NOMO-1 treated with dmso at 0.1 percent for 144 hours (cell line): ENCODE results near the gene POMT2.
"Not testable (repeated sequence)": the region's sequence is repeated elsewhere in the genome, so short reads cannot be mapped to it uniquely, and the experiment has no call there.

Experiments
- DNase-seq: peaks from one replicate; lab custom pipeline; 2025; ENCODE audit not compliant: unreplicated experiment; lab: John Stamatoyannopoulos, UW

Gene POMT2

GRCh38 chr14:77324816-77325745, 4.4 kb upstream of the POMT2 start:
- DNase-seq = no peak

DNA sequence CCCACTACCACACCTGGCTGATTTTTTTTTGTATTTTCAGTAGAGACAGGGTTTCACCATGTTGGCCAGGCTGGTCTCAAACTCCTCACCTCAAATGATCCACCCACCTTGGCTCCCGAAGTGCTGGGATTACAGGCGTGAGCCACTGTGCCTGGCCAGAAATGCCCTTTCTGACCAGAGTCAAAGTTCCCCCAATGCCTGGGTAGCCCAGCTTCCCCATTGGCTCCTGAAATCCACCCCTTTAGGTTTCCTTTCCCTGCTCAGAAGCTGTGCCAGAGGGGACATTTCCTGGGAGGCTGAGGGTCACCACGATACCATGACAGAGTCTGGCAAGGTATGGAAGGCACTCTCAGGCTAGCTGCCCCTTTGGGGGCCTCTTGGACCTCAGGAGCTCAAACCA, 3.6 kb upstream of the POMT2 start:
- DNase-seq = no peak

- no peak for DNase-seq
These were observed 2.9 kb upstream of the POMT2 start for GRCh38 chr14:77323571-77323970.

DNA sequence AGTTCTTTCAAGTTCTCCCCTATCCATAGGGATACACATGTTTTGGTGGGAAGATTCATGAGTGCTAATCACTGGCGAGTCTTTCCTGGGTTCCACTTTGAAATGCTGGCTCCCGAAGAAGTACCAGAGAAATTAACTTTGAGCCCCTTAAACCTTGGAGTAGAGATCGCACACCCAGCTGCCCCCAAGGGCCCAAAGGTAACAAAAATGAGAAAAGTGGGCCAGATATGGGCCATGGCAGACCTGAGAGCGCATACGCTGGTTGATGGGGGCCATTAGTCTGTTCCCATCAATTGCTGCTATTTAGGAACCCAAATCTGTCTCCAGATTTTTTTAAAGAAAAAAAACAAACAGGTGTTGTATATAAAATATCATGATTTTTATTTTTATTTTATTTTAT, 2.3 kb upstream of the POMT2 start:
- DNase-seq = no peak

GRCh38 chr14:77322250-77322902, 1.7 kb upstream of the POMT2 start:
- DNase-seq = no peak

DNA sequence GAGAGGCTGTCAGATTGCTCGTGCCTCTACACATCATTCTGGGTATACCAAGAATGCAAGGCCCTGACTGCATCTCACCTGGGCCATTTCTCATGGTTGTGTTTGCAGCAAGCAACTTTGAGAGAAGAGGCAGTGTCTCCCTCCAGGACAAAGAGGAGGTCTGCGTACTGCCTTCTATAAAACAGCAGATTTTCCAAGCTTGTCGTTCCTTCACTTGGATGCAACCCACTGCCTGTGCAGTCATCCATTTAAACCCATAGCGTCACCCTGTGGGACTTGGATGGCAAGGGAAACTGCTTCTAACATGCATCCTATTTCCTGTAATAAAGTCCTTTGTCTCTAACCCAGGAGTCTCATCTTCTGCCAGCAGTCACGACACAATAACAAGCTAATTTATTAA, 1.3 kb downstream of the POMT2 start:
- no peak for DNase-seq

DNA sequence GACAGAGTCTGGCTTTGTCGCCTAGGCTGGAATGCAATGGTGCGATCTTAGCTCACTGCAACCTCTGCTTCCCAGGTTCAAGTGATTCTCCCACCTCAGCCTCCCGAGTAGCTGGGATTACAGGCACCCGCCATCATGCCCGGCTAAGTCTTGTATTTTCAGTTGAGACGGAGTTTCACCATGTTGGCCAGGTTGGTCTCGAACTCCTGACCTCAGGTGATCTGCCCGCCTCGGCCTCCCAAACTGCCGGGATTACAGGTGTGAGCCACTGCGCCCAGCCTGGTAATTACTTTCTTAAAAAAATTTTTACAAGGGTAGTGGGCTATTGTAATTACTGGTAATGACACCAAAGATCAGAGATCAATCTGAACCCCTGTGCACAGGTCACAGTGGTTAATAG, 1.9 kb downstream of the POMT2 start:
- not testable (repeated sequence) for DNase-seq

GRCh38 chr14:77318006-77318553, 2.6 kb downstream of the POMT2 start:
- no peak for DNase-seq

- DNase-seq = no peak
These were observed 3.8 kb downstream of the POMT2 start for GRCh38 chr14:77316872-77317301.

- no peak for DNase-seq
These were observed 4.5 kb downstream of the POMT2 start for GRCh38 chr14:77316195-77316505.

DNA sequence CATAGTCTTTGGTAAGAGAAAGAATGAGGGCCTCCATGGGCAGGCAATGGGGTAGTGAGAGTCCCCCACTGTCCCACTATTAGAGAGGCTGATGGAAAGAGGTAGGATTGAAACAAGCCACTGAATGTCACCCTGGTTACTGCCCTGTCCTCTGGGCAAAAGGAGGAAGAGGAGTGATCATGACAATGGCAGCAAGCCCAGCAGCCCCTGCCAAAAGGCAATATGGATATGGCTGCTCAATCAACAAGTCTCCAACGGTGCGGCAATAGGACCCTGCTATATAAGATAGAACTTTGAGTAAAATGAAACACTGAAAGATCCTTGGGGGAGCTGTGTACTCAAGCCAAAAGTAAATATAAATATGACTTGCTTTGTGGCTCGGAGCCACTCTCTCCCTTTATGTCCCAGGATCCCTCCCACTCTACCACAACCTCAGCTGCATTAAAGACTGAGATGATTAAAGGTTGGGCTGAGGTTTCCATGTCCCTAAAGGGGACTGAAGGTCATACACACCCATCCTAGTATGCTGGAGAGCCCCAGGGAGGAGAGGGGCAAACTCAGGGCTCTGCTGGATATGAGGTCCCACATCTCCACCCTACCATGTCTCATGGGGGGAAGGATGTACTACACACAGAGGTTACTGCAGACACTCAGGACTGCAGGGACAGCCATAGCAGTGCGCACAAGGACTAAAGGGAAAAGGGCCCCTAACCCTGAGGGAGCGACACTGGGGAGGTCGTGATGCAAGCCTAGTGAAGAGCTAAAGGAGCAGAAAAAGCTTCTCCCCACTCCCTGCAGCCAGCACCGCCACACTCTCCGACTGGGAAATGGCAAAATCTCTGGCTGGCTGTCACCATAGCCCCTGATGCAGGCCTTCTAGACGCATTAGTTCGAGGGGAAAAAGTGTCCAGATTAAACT, 5.9 kb downstream of the POMT2 start:
- no peak for DNase-seq

GRCh38 chr14:77314043-77314442, 6.6 kb downstream of the POMT2 start:
- no peak for DNase-seq

DNA sequence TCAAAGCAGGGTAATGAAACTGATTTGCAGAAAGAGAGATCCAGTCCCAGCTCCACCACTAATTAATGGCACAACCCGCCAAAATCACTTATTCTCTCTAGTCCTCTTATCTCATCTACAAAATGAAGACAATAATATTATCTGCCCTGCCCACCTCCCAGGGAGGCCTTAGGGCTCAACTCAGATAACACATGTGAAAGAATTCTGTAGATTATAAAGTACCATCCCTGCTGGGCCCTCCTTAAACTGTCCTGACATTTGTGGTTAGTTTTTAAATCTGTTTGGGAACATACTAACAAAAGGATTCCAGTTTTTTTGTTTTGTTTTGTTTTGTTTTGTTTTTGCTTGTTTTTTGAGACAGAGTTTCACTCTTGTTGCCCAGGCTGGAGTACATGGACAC, 7.3 kb downstream of the POMT2 start:
- DNase-seq = no peak

GRCh38 chr14:77311217-77311616, 9.5 kb downstream of the POMT2 start:
- DNase-seq = peak; percentile 32

DNA sequence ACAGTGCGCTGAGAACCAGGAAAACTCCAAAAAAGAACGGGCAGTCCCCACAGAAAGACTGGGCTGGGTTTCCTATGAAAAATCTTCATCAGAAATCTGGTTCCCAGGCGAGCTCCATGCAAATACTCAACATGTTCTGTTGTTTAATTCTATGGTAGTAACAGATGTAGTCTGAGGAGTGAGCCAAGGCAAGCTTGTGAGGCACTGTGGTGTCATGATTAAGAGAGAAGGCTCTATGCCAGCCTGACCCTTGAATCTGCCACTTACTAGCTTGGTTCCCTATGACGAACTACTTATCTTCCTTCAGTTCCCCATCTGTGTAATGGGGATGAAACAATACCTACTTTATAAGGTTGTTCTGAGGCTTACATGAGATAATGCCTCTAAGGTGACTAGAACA, 10.7 kb downstream of the POMT2 start:
- DNase-seq = no peak

GRCh38 chr14:77309131-77309530, 11.6 kb downstream of the POMT2 start:
- peak; percentile 12 for DNase-seq

DNA sequence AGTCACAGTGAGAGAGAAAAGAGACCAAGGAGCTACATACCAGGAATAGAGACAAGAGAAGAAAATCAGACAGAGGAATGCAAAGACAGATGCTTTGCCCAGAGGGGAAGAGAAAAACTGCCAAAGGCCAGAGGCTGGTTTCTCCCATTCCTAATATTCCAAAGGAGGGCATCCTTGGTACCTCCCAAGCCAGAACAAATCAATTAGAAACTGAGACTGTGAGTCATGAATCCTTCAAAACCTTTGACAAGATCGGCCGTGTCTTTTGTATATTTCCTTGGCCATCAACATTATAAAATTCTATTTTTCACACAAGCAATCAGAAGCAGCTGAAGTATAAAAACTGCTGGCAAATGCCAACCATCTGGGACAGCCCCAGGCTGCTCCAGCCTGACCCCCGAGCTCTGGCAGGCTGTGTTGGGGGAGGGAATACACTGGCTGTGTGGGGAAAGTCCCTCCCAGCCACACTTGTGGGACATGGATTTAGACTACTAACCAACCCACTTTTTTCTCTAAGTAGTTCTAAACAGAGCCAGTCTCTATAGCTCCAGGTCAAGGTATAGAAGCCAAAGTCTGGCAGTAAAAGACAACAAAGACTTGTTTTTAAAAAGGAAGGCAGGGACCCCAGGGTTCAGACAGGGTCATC, 13.7 kb downstream of the POMT2 start:
- DNase-seq = no peak

- no peak for DNase-seq
These were observed 14.3 kb downstream of the POMT2 start for GRCh38 chr14:77306416-77306815.

- DNase-seq = no peak
These were observed 15.0 kb downstream of the POMT2 start for GRCh38 chr14:77305696-77306095.

DNA sequence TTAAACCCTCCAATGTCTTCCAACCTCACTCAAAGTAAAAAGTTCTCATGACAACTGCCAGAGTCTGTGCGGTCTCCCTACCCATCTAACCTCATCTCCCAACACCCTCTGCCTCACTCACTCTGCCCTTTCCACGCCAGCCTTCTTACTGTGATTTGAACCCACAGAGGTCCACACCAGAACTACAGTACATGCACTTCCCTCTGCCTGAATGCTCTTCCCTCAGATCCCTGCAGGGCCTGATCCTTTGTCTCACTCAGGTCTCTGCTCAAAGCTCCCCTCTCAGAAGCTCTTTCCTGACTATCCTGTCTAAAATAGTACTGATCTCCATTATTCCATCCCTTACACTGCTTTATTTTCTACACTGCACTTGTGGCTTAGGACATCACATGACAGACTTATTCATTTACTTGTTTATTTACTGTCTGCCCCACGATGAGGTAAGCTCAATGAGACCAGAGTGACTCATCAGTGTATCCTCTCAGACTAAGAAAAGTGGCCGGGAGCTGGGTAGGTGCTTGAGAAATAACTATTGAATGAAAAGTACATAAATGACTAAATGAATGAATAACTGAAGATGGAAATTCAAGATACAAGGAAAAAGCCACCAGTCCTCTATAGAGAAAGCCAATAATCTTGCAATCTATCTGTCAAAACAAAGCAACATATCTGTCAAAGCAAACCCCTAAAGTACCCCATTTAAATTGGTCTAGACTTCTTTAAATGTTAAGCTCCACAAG, 17.1 kb downstream of the POMT2 start:
- peak; percentile 28 for DNase-seq
